SHP77 (cell line): ENCODE measurements around the gene TMC1.
"Not testable (repeated sequence)": the region's sequence is repeated elsewhere in the genome, so short reads cannot be mapped to it uniquely, and the experiment has no call there.

Experiments
- DNase-seq, 2 experiments: peaks; one replicate each; lab custom pipeline; 2025; lab: John Stamatoyannopoulos, UW

Gene TMC1

DNA sequence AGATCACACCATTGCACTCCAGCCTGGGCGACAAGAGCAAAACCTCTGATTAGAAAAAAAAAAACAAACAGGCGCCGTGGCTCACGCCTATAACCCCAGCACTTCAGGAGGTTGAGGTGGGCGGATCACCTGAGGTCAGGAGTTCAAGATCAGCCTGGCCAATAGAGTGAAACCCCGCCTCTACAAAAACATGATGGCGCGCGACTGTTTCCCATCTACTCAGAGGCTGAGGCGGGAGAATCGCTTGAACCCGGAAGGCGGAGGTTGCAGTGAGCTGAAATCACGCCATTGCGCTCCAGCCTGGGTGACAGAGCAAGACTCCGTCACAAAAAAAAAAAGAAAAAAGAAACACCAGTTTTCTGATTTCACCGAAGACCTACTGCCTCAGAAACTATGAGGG, at the start of gene TMC1:
TMC1 (plus strand) TSS at position 193 of the 400 bp plus-strand sequence. CDS start 127,041 bp downstream, outside the sequence.
- DNase-seq, result not testable (repeated sequence)

DNA sequence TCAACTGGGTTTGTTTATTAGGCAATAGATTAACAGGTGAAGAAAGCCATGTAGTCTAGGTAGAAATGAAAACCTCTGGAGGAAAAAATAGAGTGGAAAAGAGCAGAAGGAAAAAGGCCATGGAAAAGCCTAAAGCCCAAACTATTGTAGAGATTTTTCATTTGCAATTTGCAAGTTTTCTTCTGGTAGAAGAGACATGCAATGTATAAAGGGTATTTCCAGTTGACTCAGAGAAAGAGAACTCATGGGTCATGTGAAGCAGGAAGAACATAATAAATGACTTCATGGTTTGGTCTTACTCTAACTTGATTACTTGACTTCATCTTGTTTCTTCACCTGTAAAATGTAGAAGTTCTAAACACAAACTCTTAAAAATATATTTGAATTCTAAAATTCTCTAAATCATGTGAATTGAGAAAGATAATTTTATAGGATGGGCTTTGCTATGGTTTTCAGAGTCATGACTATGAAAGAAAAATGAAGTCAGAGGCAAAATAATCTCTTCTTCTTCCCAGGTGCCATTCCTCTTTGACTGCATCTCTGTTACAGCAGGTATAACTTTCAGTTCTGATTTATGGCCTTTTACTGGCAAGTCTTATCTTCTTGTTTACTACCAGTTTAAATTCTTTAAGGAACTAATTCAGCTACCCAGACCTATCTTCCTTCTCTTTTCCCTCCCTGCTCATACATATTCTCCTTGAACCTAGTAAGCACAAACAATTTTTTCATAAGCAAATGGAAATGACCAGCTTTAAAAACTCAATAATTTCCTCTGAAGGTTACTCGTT, 47.7 kb upstream of the TMC1 start:
- DNase-seq, result no peak

DNA sequence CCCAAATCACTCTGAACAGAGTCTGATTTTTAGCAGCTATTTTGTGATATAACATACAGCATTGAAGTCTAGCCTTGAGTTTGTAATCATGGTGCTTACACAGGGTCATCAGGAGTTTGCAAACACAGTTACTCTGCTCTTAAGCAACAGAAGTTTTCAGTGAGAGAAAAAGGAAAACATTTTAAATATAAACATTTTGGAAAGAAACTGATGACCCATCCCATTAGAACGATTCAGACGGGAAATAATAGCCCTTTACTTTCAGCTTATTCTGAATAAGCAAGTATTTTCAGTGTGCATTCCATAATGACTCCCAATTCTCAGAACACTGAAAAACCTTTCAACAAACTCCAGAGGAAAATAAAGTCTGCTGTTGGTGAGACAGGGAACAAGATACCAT, 46.7 kb upstream of the TMC1 start:
- no peak for DNase-seq

DNA sequence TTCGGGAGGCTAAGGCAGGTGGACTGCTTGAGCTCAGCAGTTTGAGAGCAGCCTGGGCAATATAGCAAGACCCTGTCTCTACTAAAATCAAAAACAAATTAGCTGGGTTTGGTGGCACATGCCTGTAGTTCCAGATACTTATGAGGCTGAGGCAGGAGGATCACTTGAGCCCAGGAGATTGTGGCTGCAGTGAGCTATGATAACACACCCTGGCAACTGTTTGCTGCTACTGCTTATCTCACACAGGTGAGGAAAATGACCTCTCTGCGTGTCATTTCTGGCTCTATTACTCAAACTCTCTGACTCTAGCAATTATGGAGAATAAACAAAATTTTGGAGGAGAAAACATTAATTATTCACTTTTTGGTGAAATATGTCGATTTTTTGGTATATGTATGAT, 45.3 kb upstream of the TMC1 start:
- DNase-seq, result no peak

DNA sequence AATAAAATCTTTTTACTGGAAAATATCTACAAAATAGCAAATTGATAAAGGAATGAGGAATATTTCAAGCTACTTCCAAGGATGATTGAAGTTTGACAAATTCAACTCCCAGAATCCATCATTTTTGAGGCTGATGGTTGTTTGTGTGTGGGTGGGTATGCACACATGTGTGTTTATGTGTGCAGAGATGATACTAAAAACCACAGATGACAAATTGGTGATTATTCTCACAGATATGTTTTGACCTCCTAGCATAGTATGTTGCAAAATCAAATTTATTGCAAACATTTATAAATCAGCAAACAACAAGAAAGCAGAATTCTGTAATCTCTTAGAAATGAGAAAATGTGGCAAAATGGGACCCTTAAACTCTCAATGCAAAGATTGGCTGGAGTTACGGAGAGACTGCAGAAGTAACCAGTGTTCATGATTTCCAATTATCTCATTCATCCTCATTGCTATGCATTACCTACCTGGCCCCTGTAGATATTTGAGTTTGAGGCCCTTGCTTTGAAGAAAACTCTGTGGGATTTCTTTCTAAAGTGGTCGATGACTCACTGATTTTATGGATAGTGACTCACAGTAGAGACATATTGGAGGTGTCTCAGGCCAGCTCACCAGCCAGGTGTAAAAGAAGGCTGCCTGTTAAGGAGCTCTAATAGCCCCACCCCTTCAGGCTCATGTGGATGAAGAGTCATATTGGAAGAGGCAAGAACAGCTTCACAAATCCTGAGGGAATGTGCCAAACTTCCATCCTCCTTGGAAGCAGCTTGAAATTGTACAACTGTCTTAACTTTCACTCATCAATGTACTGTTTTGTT, 44.6 kb upstream of the TMC1 start:
- DNase-seq, result no peak

DNA sequence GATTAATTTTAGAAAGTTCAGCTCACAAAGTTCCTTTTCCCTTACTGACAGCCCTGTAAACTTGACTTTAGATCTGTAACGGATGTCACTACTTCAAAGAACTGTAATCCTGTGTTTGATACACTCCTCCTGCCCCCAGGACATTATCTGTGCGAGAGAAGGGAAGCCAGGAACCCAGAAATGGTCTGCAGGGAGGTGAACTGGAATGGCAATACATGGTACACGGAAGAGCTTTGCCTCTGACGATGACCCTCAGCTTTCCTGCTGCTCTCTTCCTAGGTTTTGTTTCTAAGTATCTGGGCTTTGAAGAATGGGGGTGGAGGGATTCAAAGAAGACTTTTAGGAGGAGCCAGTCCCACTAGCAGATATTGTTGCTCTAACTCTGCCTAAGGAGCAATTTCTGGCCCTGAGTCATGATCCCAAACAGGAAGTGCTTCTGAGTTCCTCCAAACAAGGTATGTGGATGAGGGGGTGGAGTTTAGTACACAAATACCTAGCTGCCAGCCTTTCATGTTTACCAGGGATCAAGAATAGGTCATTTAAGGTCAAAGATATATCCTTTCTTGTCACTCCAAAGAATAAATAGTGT, 43.4 kb upstream of the TMC1 start:
- DNase-seq, result no peak

DNA sequence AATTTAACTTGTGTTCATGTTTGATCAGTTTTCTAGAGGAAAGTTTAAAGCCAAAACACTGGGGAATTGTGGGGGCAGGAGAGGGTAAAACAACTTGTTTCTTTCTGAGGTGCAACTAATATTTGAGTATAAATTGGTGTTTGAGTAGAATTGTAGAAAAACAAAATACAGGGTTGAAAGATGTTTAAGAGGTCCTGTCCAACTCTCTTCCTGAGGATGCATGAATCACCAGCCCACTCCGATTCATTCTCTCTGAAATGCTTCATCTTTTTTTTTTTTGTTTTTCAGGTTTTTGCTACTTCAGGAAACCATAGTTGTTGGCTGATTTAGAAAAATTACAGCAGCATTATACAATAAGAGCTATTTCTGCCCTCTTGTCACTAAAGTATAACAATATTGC, 42.4 kb upstream of the TMC1 start:
- DNase-seq, result no peak

DNA sequence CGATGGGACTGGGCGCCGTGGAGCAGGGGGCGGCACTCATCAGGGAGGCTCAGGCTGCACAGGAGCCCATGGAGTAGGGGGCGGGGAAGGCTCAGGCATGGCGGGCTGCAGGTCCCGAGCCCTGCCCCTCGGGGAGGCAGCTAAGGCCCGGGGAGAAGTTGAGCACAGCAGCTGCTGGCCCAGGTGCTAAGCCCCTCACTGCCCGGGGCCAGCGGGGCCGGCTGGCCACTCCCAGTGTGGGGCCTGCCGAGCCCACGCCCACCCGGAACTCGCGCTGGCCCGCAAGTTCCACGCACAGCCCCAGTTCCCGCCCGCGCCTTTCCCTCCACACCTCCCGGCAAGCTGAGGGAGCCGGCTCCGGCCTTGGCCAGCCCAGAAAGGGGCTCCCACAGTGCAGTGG, 41.1 kb upstream of the TMC1 start:
- DNase-seq, result not testable (repeated sequence)

DNA sequence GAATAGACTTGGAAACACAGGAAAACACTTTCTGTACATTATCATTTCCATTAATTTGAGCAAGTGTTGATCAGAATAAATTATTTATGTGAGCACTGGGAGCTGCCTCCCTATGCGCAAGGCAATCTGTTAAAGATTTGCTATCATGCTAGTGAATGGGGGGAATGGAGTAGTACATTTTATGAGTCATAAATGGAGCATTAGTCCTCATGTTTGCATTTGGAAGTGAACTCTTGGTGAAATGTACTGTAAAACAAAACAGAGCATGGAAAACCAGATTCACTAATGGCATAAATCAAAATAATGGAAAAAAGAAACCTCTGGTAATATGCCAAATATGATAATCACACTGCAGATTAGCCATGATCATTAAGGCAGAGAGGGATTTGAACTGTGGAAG, 40.5 kb upstream of the TMC1 start:
- no peak for DNase-seq

DNA sequence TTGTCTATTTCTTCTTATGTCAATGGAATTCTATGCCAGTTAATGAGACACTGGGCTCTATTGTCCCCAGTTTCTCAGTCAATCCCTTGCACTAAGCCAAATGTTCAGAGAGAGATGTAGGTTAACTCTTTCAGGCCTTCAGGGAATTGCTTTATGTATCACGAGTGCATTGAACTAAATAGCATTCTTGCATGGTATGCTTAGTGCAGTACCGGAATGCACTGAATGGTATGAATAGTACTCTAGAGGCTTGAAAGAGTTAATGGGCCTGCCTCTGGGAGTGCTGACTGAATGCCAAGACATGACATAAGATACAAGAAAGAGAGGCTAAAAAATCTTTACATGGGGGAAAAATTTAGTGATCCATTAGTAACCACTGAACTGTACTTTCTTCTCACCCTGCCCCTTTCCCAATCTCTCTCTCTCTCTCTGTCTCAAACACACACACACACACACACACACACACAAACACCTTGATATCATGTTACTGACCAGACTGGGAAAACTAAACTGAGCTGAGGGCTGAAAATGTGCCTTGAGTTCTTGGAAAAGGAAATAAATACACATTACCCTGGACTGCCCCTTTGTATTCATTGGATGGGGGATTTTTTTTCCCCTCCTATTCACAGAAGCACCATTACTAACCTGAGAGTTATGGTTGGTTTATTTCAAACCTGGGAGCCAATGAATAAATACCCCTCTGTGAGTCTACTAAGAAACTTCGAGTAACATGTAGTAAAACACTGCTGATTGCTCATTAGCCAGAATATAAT, 35.4 kb upstream of the TMC1 start:
- DNase-seq, result no peak

DNA sequence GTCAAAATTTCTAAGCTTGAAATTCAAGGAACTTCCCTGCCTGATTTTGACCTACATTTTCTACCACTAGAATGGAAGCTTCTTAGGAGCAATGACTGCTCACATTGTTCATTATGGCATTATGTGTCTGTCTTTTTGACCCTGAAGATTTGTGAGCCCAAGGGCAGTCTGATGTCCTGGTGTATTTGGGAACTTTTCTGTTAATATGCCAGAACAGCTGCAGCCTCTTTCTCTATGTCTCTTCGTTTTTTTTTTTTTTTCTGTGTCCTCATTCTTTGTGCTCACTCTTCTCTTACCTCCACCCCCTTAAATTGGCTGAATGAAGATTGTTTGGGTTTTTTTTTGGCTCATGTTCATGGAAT, 34.8 kb upstream of the TMC1 start:
- DNase-seq, result no peak

DNA sequence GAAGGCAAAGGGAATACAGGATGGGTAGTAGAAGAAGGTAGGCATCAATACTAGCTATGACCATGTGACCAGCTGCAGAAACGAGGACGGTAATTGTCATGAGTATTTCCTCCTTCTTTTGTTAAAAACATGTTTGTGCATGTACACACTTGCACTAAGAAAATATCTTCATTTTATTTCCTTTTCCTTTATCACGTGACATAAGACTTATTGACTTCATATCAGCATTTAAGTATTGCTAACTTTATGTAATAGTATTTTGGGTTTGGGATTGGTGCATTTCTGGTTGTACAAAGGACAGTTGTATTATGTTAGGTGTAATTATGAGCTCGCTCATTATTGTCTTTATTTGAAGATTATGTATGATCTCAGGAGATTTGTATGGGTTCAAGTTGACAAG, 33.7 kb upstream of the TMC1 start:
- DNase-seq, result not testable (repeated sequence)

DNA sequence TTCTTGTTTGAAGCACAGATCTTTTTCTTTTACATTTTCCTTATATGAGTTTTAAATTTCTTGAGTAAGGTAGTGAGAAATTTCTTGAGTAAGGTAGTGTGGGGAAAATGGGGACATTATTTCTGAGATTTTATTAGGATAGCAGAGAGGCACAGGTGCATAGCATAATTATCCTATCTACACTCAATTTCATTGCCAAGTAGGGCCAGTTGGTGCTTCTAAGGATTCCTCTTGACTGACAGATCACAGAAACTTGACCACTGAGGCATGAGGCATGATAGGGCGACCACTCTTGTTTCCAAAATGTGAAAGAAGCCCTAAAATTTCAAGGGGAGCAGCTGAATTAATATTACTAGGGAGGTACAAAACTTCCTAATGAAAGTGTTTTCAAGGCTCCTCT, 31.4 kb upstream of the TMC1 start:
- no peak for DNase-seq

DNA sequence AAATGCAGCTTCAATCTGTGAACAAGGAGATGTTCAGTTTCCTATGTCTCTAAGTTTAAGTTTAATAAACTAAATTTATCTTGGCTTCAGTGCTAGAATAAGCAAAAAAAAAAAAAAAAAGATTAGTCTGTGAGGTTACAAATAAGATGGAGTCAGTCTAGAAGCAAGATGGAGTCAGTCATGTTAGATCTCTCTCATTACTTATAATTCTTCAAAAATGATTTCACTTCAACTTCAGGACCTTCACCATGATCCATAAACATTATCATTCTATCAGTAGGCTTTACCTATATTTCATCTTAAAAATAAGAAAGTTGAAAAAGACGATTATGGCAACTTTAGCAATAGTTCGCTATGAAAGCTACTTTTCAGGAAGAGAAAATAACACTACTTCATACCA, 30.2 kb upstream of the TMC1 start:
- no peak for DNase-seq

DNA sequence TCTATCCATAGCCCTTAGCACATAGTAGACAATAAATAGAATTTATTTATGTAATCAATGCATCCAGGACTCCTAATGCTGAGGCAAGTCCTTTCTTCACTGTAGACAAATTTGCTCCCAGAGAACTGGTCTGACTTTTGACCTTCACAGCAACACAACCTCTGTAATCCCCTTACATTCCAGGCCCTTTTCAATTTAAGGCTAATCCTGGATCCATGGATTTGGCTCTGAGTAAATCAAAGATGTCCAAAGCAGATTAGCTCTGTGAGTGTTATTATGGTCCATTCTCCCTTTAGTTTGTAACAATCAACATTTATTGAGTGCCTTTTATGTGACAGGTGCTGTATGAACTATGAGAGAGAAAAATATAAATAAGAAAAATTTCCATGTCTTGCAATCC, 27.4 kb upstream of the TMC1 start:
- DNase-seq, result no peak

DNA sequence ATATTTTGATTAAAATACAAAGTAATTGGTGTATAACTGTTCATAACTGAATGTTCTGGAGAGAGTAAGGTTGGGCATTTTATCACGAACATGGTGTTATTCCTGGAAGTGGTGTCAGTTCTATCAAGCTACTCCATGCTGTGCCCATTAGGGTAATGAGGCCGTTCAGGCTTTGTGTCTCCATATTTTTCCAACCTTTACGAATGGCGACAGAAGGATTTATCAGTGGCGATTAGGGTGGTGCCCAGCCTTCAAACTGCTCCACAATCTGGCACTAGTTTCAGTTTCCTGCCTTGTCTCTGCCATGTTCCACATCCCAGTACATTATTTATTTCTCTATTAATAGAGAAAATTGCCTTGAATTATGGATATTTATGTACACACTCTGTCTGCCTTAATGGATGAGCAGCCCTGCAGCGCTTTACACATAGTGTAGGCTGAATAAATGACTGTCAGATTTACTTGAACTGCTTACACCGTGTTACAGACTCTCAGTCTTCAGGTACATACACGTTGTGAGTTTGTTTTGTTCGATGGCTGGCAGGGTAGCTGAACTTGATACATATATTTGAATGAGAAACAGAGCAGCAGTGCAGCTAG, 23.9 kb upstream of the TMC1 start:
- DNase-seq, result no peak

DNA sequence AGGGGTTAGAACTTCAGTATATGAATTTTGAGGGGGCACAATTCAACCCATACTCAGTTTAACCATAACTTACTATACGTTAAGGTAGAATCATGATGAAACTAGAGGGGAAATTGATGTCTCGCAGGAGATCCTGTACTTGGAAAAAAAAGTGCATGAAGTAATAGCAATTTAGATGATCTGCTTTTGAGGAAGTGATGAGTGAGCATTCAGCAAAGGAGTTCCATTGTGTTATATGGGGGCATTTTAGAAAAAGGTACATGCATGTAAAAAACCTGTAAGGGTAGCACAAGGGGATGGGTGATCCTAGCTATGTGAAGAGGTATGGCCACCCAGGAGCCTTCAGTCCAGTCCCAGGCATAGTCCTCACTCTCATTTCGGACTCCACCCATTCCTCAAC, 14.8 kb upstream of the TMC1 start:
- no peak for DNase-seq

DNA sequence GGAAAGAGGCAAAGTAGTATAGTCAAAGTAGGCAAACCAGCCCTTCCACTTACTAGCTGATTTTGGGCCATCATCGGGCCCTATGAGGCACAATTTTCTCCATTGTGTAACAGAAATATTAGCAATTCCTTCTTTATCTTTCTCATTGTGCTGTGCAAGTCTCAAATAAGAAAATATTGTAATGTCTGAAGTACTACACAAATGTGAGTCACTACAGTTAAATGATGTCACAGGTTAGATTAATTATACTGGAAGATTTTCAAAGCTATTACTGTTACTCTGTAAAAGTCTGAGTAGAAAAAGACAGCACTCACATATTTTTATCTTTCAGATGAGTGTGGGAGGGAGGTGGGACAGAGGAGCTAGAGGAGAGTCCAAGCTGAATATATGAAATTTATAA, 12.4 kb upstream of the TMC1 start:
- no peak for DNase-seq

DNA sequence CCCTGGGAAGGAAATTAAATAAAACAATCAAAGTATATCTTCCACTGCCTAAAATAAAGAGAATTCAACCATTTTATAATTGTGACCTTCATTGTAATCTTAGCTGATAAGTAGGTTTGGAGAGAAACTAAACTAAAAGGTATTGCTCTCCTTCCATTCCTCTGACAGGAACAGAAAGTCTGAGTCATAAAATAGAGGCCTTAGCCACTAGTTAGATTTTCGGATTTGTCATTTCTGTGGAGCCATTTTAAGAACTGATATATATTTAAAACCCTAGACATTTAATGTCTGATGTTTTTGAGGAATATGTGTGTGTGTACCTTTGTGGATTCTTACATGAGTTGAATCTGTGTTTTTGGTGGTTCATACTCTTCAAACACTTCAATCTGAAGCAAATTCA, 11.8 kb upstream of the TMC1 start:
- DNase-seq, result no peak

DNA sequence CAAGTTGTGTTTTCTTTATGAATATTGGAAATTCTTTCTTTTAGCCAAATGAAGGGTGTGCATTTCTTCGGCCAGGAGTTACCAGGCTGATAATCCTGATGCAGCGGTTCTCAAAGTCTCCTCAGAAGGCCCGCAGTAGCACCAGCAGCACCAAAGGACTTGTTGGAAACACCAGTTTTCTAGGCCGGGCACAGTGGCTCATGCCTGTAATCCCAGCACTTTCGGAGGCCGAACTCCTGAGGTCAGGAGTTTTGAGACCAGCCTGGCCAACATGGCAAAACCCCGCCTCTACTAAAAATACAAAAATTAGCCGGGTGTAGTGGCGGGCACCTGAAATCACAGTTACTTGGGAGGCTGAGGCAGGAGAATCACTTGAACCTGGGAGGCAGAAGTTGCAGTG, 397 bp upstream of the TMC1 start:
- DNase-seq, result not testable (repeated sequence)

DNA sequence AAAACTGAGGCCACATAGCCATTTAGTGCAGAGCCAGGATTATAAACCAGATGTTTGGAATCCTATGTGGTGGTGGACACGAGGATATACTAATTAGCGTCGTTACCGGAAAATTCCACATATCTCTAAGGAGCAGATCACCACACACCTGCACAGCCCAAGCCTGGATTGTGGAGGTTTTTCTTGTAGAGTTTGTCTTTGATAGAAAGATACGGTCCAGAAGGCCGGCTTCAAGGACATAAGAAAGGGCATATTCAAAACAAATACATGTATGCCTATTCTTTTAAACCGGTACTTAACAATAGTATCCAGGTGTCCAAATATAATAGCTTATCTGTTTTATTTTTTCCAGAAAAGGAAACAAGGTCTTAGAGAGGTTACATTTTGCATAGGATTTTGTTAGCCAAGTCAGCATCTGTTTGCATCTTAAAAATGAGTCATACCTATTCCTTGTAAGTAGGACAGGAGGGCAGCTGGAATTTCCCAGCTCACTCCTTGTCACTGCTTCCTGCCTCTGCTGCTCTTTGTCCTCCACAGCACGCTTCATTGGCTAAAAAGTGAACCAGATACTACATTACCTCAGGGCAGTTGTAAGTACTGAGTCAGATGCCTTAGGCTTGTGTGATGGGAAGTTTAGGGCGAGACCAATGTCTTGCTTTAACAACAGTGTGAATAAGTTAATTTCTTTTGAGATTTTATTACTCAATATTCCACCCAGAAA, 3.6 kb downstream of the TMC1 start:
- DNase-seq, result no peak
